Osteoblast (primary cell): ENCODE measurements around the gene PHYH. TPM values are rescaled to one million over a fixed set of nuclear protein-coding genes. Genes with fewer than 3 reads are reported as not detected.

Experiments
- DNase-seq: peaks from one replicate; pipeline ENCODE4 v3.0.0; 2011; ENCODE audit warnings: low spot score, mixed read lengths; ENCODE audit not compliant: insufficient read length; ENCODE audit errors: missing footprints
- H2AFZ ChIP-seq: 2 replicates; pipeline ENCODE4 v1.6.0; 2011; ENCODE audit warnings: mild to moderate bottlenecking, low read length
- H3K27ac ChIP-seq: 2 replicates; pipeline ENCODE4 v1.5.1; 2011; ENCODE audit warnings: mild to moderate bottlenecking, low read depth, low read length, moderate library complexity
- H3K27me3 ChIP-seq: 2 replicates; pipeline ENCODE4 v1.6.0; 2012; ENCODE audit warnings: mild to moderate bottlenecking, control low read depth, inconsistent platforms, low read length, moderate library complexity; ENCODE audit not compliant: insufficient read depth
- H3K36me3 ChIP-seq: 2 replicates; pipeline ENCODE4 v1.5.1; 2011; ENCODE audit warnings: mild to moderate bottlenecking, low read length, control low read depth, moderate library complexity; ENCODE audit not compliant: insufficient read depth
- H3K4me1 ChIP-seq: 2 replicates; pipeline ENCODE4 v1.5.1; 2011; ENCODE audit warnings: mild to moderate bottlenecking, low read length, control low read depth, moderate library complexity; ENCODE audit not compliant: insufficient read depth
- H3K4me2 ChIP-seq: 2 replicates; pipeline ENCODE4 v1.6.0; 2011; ENCODE audit warnings: mild to moderate bottlenecking, low read length; ENCODE audit not compliant: insufficient read depth
- H3K4me3 ChIP-seq: fragments of 200-600 bp; sonication (generic); 3 replicates; pipeline ENCODE4 v1.5.1; 2012; ENCODE audit warnings: mild to moderate bottlenecking, low read length, inconsistent platforms; ENCODE audit not compliant: insufficient read depth
- H3K79me2 ChIP-seq: 2 replicates; pipeline ENCODE4 v1.6.0; 2012; ENCODE audit warnings: mild to moderate bottlenecking, low read length, control low read depth, inconsistent platforms; ENCODE audit not compliant: insufficient read depth
- H3K9me3 ChIP-seq: 2 replicates; pipeline ENCODE4 v1.5.1; 2011; ENCODE audit warnings: low read depth, low read length, control low read depth
- H4K20me1 ChIP-seq: 2 replicates; pipeline ENCODE4 v1.6.0; 2012; ENCODE audit warnings: mild to moderate bottlenecking, low read length, control low read depth; ENCODE audit not compliant: insufficient read depth
- total RNA-seq: library from RNA; depleted of rRNA; stranded (reverse); fragments of >200 nt; gene quantifications from 2 replicates; pipeline ENCODE4 v1.2.3, GENCODE V29; 2012
- TF ChIP-seq, protein P1 (sequence below): IDR thresholded peaks from 2 replicates; pipeline ENCODE4 v1.5.1; 2011; ENCODE audit warnings: mild to moderate bottlenecking, low read depth, low read length, moderate library complexity; ENCODE audit errors: extremely low read depth

PHYH gene
- total RNA-seq, 1 donor = 28.6 TPM

DNA sequence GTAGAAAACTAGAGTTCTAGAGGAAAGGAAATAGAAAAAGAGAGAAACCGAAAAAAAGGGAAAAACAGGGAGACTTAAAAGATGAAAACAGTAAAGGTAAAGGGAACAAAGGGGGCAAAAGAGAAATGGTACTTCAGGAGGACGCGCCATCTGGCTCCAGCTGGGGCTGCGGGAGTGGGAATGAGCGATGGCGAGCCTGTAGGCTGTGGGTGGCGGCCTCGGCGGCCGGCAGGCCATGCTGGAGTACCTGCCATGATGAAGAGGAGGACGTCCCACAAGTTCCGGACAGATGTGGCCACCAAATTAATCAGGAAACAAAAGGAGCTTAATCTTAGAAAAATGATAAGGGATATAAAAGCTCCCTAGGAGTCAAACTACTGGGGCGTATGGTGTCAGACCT is 21.7 kb upstream of the PHYH start:
- Histone ChIP-seq H3K4me2 (no peak overlapping the region), H3K27me3 (no peaks in the 10 kb centered on the region), H3K36me3 (peaks cover 34% of the 10 kb centered on the region), H3K27ac (no peak overlapping the region), H3K79me2 (no peaks in the 10 kb centered on the region), H3K9me3 (no peaks in the 10 kb centered on the region), H4K20me1 (no peaks in the 10 kb centered on the region), H2AFZ (no peak overlapping the region), H3K4me1 (no peaks in the 10 kb centered on the region), H3K4me3 (no peak overlapping the region)
- no peak for DNase-seq
- TF ChIP-seq, protein P1, sequence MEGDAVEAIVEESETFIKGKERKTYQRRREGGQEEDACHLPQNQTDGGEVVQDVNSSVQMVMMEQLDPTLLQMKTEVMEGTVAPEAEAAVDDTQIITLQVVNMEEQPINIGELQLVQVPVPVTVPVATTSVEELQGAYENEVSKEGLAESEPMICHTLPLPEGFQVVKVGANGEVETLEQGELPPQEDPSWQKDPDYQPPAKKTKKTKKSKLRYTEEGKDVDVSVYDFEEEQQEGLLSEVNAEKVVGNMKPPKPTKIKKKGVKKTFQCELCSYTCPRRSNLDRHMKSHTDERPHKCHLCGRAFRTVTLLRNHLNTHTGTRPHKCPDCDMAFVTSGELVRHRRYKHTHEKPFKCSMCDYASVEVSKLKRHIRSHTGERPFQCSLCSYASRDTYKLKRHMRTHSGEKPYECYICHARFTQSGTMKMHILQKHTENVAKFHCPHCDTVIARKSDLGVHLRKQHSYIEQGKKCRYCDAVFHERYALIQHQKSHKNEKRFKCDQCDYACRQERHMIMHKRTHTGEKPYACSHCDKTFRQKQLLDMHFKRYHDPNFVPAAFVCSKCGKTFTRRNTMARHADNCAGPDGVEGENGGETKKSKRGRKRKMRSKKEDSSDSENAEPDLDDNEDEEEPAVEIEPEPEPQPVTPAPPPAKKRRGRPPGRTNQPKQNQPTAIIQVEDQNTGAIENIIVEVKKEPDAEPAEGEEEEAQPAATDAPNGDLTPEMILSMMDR = no peak

- no peaks in the 10 kb centered on the region for H3K9me3 ChIP-seq
- H3K36me3 ChIP-seq = peaks cover 27% of the 10 kb centered on the region
- no peak overlapping the region for H3K27ac ChIP-seq
- DNase-seq = no peak
- no peaks in the 10 kb centered on the region for H4K20me1 ChIP-seq
- no peaks in the 10 kb centered on the region for H3K79me2 ChIP-seq
- H3K4me1 ChIP-seq = no peaks in the 10 kb centered on the region
- H2AFZ ChIP-seq = no peak overlapping the region
- H3K4me2 ChIP-seq = no peak overlapping the region
- no peak overlapping the region for H3K4me3 ChIP-seq
- no peaks in the 10 kb centered on the region for H3K27me3 ChIP-seq
- TF ChIP-seq, protein P1 = no peak
Observed at GRCh38 chr10:13319166-13319565, 19.3 kb upstream of the PHYH start.

DNA sequence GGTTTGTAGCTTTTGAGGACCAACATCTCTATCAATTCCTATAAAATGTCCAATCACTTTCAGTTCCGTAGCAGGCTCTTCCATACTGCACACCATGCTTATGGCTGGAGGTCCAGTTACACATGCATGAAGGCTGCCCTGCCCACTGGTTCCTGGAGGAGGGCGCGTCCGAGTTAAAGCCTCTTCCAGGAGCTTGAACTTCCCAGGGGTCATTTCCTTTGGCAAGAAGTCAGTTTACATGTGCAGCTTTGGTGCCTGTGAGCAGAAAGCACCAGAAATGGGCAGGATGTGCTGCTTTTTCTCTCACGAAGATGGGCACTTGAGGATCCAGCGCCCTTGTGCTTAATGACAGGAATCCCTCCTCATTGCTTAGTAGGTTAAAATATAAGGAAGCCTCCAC is 17.6 kb upstream of the PHYH start:
- no peaks in the 10 kb centered on the region for H4K20me1 ChIP-seq

DNA sequence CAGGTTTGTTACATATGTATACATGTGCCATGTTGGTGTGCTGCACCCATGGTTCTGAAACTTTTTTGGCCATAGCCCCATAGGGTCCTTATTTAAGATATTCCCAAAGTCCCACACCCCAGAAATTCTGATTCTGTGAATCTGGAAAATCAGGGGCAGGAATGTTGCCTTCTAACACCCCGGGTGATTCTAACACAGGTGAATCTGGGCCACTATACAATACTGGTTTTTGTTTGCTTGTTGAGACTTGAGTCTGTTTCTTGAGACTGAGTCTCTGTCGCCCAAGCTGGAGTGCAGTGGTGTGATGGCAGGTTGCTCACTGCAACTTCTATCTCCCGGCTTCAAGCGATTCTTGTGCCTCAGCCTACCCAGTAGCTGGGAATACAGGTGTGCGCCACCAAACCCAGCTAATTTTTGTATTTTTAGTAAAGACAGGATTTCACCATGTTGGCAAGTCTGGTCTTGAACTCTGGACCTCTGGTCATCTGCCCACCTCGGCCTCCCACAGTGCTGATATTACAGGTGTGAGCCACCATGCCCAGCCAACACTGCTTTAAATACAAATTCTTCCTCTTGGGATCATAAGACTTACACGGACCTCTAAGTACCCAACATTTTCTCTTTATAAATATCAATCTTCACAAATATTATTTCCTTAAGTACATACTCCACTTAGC is 16.9 kb upstream of the PHYH start:
- H3K4me2 ChIP-seq = no peak overlapping the region
- H3K27me3 ChIP-seq = no peaks in the 10 kb centered on the region
- TF ChIP-seq, protein P1 = no peak

More for the DNA sequence above, 17.6 kb upstream of the PHYH start:
- Histone ChIP-seq H3K4me3 (no peak overlapping the region), H3K27ac (no peak overlapping the region), H3K4me2 (no peak overlapping the region), H3K27me3 (no peaks in the 10 kb centered on the region), H3K36me3 (peaks cover 17% of the 10 kb centered on the region), H3K4me1 (no peaks in the 10 kb centered on the region), H2AFZ (no peak overlapping the region), H3K9me3 (no peaks in the 10 kb centered on the region), H3K79me2 (no peaks in the 10 kb centered on the region)
- DNase-seq = no peak
- TF ChIP-seq, protein P1 = no peak

More for the DNA sequence above, 16.9 kb upstream of the PHYH start:
- Histone ChIP-seq H3K9me3 (no peaks in the 10 kb centered on the region), H4K20me1 (no peaks in the 10 kb centered on the region), H2AFZ (no peak overlapping the region), H3K4me1 (no peaks in the 10 kb centered on the region), H3K4me3 (no peak overlapping the region), H3K79me2 (no peaks in the 10 kb centered on the region), H3K27ac (no peak overlapping the region), H3K36me3 (peaks cover 12% of the 10 kb centered on the region)
- DNase-seq = no peak
